H1 (cell line): ENCODE measurements around the gene SIK3. TPM values are rescaled to one million over a fixed set of nuclear protein-coding genes. Genes with fewer than 3 reads are reported as not detected.

ENCODE experiments used
- CTCF ChIA-PET: fragments of 300-600 bp; sonication (Branson Sonifier 250); formaldehyde crosslinking; loops from one replicate; lab custom pipeline; 2021; ENCODE audit not compliant: partially characterized antibody; lab: Charles Lee
- POLR2A ChIA-PET: fragments of 300-600 bp; sonication (Branson Sonifier 250); formaldehyde crosslinking; loops from one replicate; lab custom pipeline; 2021; ENCODE audit warnings: inconsistent platforms; ENCODE audit not compliant: partially characterized antibody; lab: Charles Lee
- DNase-seq, 2 experiments: peaks; one replicate each; pipeline versions ENCODE4 v3.0.0 to v3.0.0-alpha.2; 2010 to 2022; ENCODE audit warnings: low spot score in 2 of 2, low read depth in 1 of 2, mixed read lengths in 1 of 2
- FAIRE-seq: peaks from 2 replicates; lab custom pipeline; 2011; peaks lifted over from hg19 to GRCh38; lab: Jason Lieb, UNC
- H2AFZ ChIP-seq: 2 replicates; pipeline ENCODE4 v1.8.1; 2012; ENCODE audit warnings: low read length, inconsistent platforms
- H2AK5ac ChIP-seq: 2 replicates; pipeline ENCODE4 v1.6.1; 2013; ENCODE audit warnings: low read depth, low read length
- H2BK120ac ChIP-seq: replicated peaks from 2 replicates; pipeline ENCODE3; 2013; ENCODE audit warnings: low read depth, low read length, inconsistent platforms
- H2BK12ac ChIP-seq: 2 replicates; pipeline ENCODE4 v1.6.1; 2013; ENCODE audit warnings: low read depth, low read length
- H2BK15ac ChIP-seq: 2 replicates; pipeline ENCODE4 v1.6.1; 2013; ENCODE audit warnings: low read length
- H2BK20ac ChIP-seq: 2 replicates; pipeline ENCODE4 v1.6.1; 2013; ENCODE audit warnings: low read length
- H2BK5ac ChIP-seq: 2 replicates; pipeline ENCODE4 v1.6.1; 2013; ENCODE audit warnings: low read depth, low read length
- H3K14ac ChIP-seq: 2 replicates; pipeline ENCODE4 v1.6.1; 2013; ENCODE audit warnings: inconsistent platforms; ENCODE audit not compliant: insufficient read length
- H3K18ac ChIP-seq: 2 replicates; pipeline ENCODE4 v1.6.1; 2013; ENCODE audit warnings: low read length; ENCODE audit errors: extremely low read depth
- H3K23ac ChIP-seq: 2 replicates; pipeline ENCODE4 v1.6.1; 2013; ENCODE audit warnings: inconsistent platforms; ENCODE audit not compliant: insufficient read length
- H3K23me2 ChIP-seq: 2 replicates; pipeline ENCODE4 v1.6.1; 2013; ENCODE audit warnings: low read depth, low read length
- H3K27ac ChIP-seq: 2 replicates; pipeline ENCODE4 v1.6.1; 2011; ENCODE audit warnings: low read depth, low read length, inconsistent platforms
- H3K27me3 ChIP-seq, 4 experiments: replicated peaks in 1 of 4; 1 replicate in 1 of 4; 2 replicates in 3 of 4; pipeline versions ENCODE4 v1.6.1 to v1.8.1; 2011 to 2013; ENCODE audit warnings: low read length in 3 of 4, mild to moderate bottlenecking in 3 of 4, inconsistent platforms in 2 of 4, mixed read lengths in 2 of 4, moderate library complexity in 1 of 4; ENCODE audit not compliant: control insufficient read depth in 3 of 4, insufficient read depth in 3 of 4; ENCODE audit errors: extremely low read depth in 1 of 4
- H3K36me3 ChIP-seq, 4 experiments: 2 replicates each; pipeline versions ENCODE4 v1.6.1 to v1.8.1; 2011 to 2013; ENCODE audit warnings: mild to moderate bottlenecking in 4 of 4, low read length in 3 of 4, moderate library complexity in 2 of 4, control low read depth in 1 of 4, inconsistent platforms in 1 of 4; ENCODE audit not compliant: insufficient read depth in 4 of 4, control insufficient read depth in 2 of 4
- H3K4ac ChIP-seq: replicated peaks from 2 replicates; pipeline ENCODE3; 2013; ENCODE audit warnings: low read length, low read depth, mixed read lengths, inconsistent platforms; ENCODE audit not compliant: insufficient read length
- H3K4me1 ChIP-seq, 4 experiments: replicated peaks in 1 of 4; 1 replicate in 1 of 4; 2 replicates in 3 of 4; pipeline versions ENCODE4 v1.6.1 to v1.8.1; 2011 to 2013; ENCODE audit warnings: low read length in 3 of 4, inconsistent platforms in 2 of 4, mixed read lengths in 1 of 4; ENCODE audit not compliant: insufficient read depth in 4 of 4, control insufficient read depth in 3 of 4
- H3K4me2 ChIP-seq, 2 experiments: 2 replicates each; pipeline versions ENCODE4 v1.6.1 to v1.8.1; 2011 to 2013; ENCODE audit warnings: low read depth in 2 of 2, low read length in 2 of 2, control low read depth in 1 of 2, inconsistent platforms in 1 of 2, mild to moderate bottlenecking in 1 of 2; ENCODE audit not compliant: insufficient read depth in 1 of 2
- H3K4me3 ChIP-seq, 4 experiments: fragments of 200-600, 300-600 bp in 1 of 4; sonication (generic), shearing (Covaris generic), sonication (Bioruptor Twin) in 1 of 4; 2 replicates each; pipeline versions ENCODE4 v1.5.1 to v1.8.1; 2011 to 2016; ENCODE audit warnings: low read length in 4 of 4, low read depth in 3 of 4, control low read depth in 2 of 4, inconsistent platforms in 2 of 4, mild to moderate bottlenecking in 2 of 4, mixed read lengths in 1 of 4, moderate library complexity in 1 of 4; ENCODE audit not compliant: insufficient read depth in 2 of 4; ENCODE audit errors: extremely low read depth in 1 of 4
- H3K56ac ChIP-seq: replicated peaks from 2 replicates; pipeline ENCODE3; 2013; ENCODE audit warnings: low read depth, mild to moderate bottlenecking, mixed read lengths, low read length, inconsistent platforms; ENCODE audit not compliant: insufficient read length
- H3K79me1 ChIP-seq: 2 replicates; pipeline ENCODE4 v1.6.1; 2013; ENCODE audit warnings: low read depth, low read length, control low read depth
- H3K79me2 ChIP-seq, 2 experiments: 2 replicates each; pipeline versions ENCODE4 v1.6.1 to v1.8.1; 2012 to 2013; ENCODE audit warnings: low read length in 2 of 2, mild to moderate bottlenecking in 2 of 2, inconsistent platforms in 1 of 2; ENCODE audit not compliant: insufficient read depth in 2 of 2, control insufficient read depth in 1 of 2
- H3K9ac ChIP-seq, 4 experiments: replicated peaks in 1 of 4; 1 replicate in 1 of 4; 2 replicates in 3 of 4; pipeline versions ENCODE4 v1.6.1 to v1.8.1; 2011 to 2013; ENCODE audit warnings: low read depth in 3 of 4, low read length in 3 of 4, control low read depth in 2 of 4, mild to moderate bottlenecking in 2 of 4, moderate library complexity in 2 of 4, inconsistent platforms in 1 of 4; ENCODE audit errors: extremely low read depth in 1 of 4
- H3K9me3 ChIP-seq, 2 experiments: 2 replicates each; pipeline versions ENCODE4 v1.6.1 to v1.8.1; 2012 to 2013; ENCODE audit warnings: mild to moderate bottlenecking in 2 of 2, moderate library complexity in 2 of 2, control low read depth in 1 of 2, inconsistent platforms in 1 of 2, low read depth in 1 of 2, low read length in 1 of 2, mixed read lengths in 1 of 2; ENCODE audit not compliant: insufficient read depth in 2 of 2
- H4K20me1 ChIP-seq, 2 experiments: replicated peaks in 1 of 2; 2 replicates each; pipeline versions ENCODE3 to v1.8.1; 2011 to 2013; ENCODE audit warnings: inconsistent platforms in 2 of 2, low read length in 2 of 2, mild to moderate bottlenecking in 1 of 2; ENCODE audit not compliant: insufficient read depth in 2 of 2, control insufficient read depth in 1 of 2
- H4K5ac ChIP-seq: 2 replicates; pipeline ENCODE4 v1.6.1; 2013; ENCODE audit warnings: low read length, low read depth, mixed read lengths, inconsistent platforms; ENCODE audit not compliant: insufficient read length
- H4K8ac ChIP-seq: 2 replicates; pipeline ENCODE4 v1.8.0; 2013; ENCODE audit warnings: mild to moderate bottlenecking, moderate library complexity, low read length, inconsistent platforms; ENCODE audit not compliant: insufficient read depth; ENCODE audit errors: extremely low read depth
- H4K91ac ChIP-seq: replicated peaks from 2 replicates; pipeline ENCODE3; 2013; ENCODE audit warnings: low read length, mixed read lengths, inconsistent platforms; ENCODE audit not compliant: insufficient read length
- BRCA1 ChIP-seq: IDR thresholded peaks from 2 replicates; pipeline ENCODE4 v1.6.1; 2012; ENCODE audit warnings: low read depth, low read length, improper control_type of control experiment
- FOSL1 ChIP-seq: IDR thresholded peaks from 2 replicates; pipeline ENCODE4 v1.6.1; 2011; ENCODE audit warnings: mild to moderate bottlenecking, low read depth, low read length, moderate library complexity; ENCODE audit not compliant: insufficient read depth
- JUN ChIP-seq: IDR thresholded peaks from 2 replicates; pipeline ENCODE4 v1.6.1; 2011; ENCODE audit warnings: low read depth, mild to moderate bottlenecking, improper control_type of control experiment, low read length
- POU5F1 ChIP-seq: IDR thresholded peaks from 2 replicates; pipeline ENCODE4 v1.6.1; 2011; ENCODE audit warnings: low read depth, mild to moderate bottlenecking, low read length, moderate library complexity
- RNF2 ChIP-seq: fragments of 200-900, 300-1000 bp; sonication (generic); IDR thresholded peaks from 2 replicates; pipeline ENCODE4 v1.7.1; 2016; ENCODE audit warnings: borderline replicate concordance, low read depth, mild to moderate bottlenecking, antibody characterized with exemption, low read length; ENCODE audit not compliant: poor library complexity, severe bottlenecking; ENCODE audit errors: missing control alignments
- RXRA ChIP-seq: IDR thresholded peaks from 2 replicates; pipeline ENCODE4 v1.6.1; 2011; ENCODE audit warnings: low read depth, mild to moderate bottlenecking, low read length, moderate library complexity; ENCODE audit not compliant: insufficient read depth
- WGBS, 2 experiments: shearing (Covaris generic) in 1 of 2; methylation state at CpG; one replicate each; pipeline versions ENCODE4 v1.1.6 to v1.1.7; 2013 to 2015; ENCODE audit warnings: low lambda C conversion rate in 2 of 2, mixed read lengths in 2 of 2, inconsistent platforms in 1 of 2, low coverage in 1 of 2, missing lambda C conversion rate in 1 of 2; ENCODE audit not compliant: insufficient replicate concordance in 2 of 2, insufficient coverage in 1 of 2, insufficient read length in 1 of 2; ENCODE audit errors: extremely low coverage in 1 of 2, missing lambda C conversion rate in 1 of 2; 5-methylcytosine and 5-hydroxymethylcytosine counted together
- polyA plus RNA-seq, 7 experiments: library from polyadenylated mRNA; depleted of rRNA in 3 of 7; stranded (reverse) in 5 of 7; unstranded in 2 of 7; fragments of >200 nt in 5 of 7; fragments of 200-250 nt in 2 of 7; gene quantifications; 1 replicate in 5 of 7; 2 replicates in 1 of 7; 4 replicates in 1 of 7; pipeline versions ENCODE4 v1.2.1 to v1.2.3, GENCODE V29; 2011 to 2013; ENCODE audit warnings: missing spikeins in 2 of 7, mixed read lengths in 2 of 7
- total RNA-seq: library from RNA; stranded (reverse); fragmentation: NEBNext Ultra II Directional; extraction: Animal tissue kit (Norgen Biotek cat#: 25700); gene quantifications from 2 replicates; pipeline ENCODE4 v1.2.1, GENCODE V29; 2021

The SIK3 gene
- total and polyA plus RNA-seq, 2 of the 8 experiments (the other 6 are each of a cell fraction or from before 2014, with no cell fraction given): 19.9 to 32.1 TPM

DNA sequence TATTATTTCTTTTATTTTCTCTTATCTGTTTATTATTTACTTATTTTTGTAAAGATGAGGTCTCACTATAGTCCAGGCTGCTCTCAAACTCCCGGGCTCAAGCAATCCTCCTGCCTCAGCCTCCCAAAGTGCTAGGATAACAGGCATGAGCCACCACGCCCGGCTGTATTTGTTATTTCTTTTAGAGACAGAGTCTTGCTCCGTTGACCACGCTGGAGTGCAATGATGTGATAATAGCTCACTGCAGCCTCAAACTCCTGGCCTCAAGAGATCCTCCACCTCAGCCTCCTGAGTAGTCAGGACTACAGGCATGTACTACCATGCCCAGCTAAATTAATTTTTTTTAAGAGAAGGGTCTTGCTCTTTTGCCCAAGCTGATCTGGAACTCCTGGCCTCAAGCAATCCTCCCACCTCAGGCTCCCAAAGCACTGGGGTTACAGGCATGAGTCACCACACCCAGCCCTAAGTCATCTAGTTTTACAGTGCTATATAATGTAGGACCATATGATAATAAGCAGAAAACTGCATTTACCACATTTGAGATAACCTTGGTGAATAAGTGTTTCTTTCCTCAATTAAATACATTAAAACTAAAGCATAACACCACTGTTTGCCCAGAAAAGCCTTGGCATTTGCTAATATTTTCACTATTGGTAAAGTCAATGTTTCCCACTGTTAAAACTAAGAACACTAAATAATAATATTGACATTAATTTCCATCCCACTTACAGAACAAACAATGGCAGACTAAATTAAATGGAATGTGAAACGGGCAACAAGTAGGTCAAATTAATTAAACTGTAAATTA is 127.5 kb downstream of the SIK3 start:
- CTCF ChIA-PET: interaction anchor here (0.6 to 1.1 kb wide), 2 partner anchors 11 to 66 kb away, joined by 3 read pairs; no protein-coding TSS in a partner anchor
- peaks cover 0 to 64% of the 10 kb centered on the region in 2 experiments; a peak in 2 of 4 replicates for H3K79me2 ChIP-seq
- no peak overlapping the region for H4K91ac ChIP-seq
- no peak overlapping the region for H4K8ac ChIP-seq
- POLR2A ChIA-PET: no interaction called here
- no peak overlapping the region for H4K5ac ChIP-seq
- H2BK12ac ChIP-seq: no peak overlapping the region
- no peaks in the 10 kb centered on the region for H3K79me1 ChIP-seq
- H2BK20ac ChIP-seq: no peak overlapping the region
- H3K4ac ChIP-seq: no peak overlapping the region
- H2BK5ac ChIP-seq: no peak overlapping the region
- no peak overlapping the region for H3K14ac ChIP-seq
- H3K9ac ChIP-seq: no peak overlapping the region
- no peaks in the 10 kb centered on the region; the same call in 1 of the 2 replicates for H3K23me2 ChIP-seq
- no peak overlapping the region for H3K4me2 ChIP-seq
- peaks cover 2% of the 10 kb centered on the region in 2 experiments for H4K20me1 ChIP-seq
- no peaks in the 10 kb centered on the region for H3K9me3 ChIP-seq
- H2AFZ ChIP-seq: no peak overlapping the region
- H3K4me3 ChIP-seq: no peak overlapping the region
- H2BK120ac ChIP-seq: no peak overlapping the region
- no peak overlapping the region for H3K56ac ChIP-seq
- no peak overlapping the region for H2AK5ac ChIP-seq
- no peak overlapping the region for H3K27ac ChIP-seq
- no peak overlapping the region for H2BK15ac ChIP-seq
- H3K27me3 ChIP-seq: no peaks in the 10 kb centered on the region
- H3K18ac ChIP-seq: no peak overlapping the region
- H3K23ac ChIP-seq: no peak overlapping the region
- no peaks in the 10 kb centered on the region for H3K36me3 ChIP-seq
- peaks cover 0 to 7% (median 3%) of the 10 kb centered on the region in 4 experiments; a peak in 4 of 7 replicates for H3K4me1 ChIP-seq
- DNase-seq: no peak
- WGBS, 2 experiments: 97% methylated on average over 6 of the region's 6 CpGs; no CpG with 5 or more reads in 1 of the 2 experiments
- FAIRE-seq: no peak
- TF ChIP-seq JUN (no peak), POU5F1 (no peak), RNF2 (no peak), BRCA1 (no peak), RXRA (no peak), FOSL1 (no peak)
